HCT116 (cell line): ENCODE data around the gene DTYMK. TPM values are rescaled to one million over a fixed set of nuclear protein-coding genes. Genes with fewer than 3 reads are reported as not detected.

Experiments
- ATAC-seq: fragments of 200-7000 bp; cut with Tn5 transposase; 2 replicates; pipeline ENCODE4 v1.9.1; 2020; ENCODE audit warnings: mild to moderate bottlenecking, moderate library complexity
- BruUV-seq: library from RNA; stranded (reverse); fragments of 400-500 nt; replicated peaks from 2 replicates; lab custom pipeline; 2021; lab: Mats Ljungman, UMichigan
- CTCF ChIA-PET: fragments of 300-600 bp; sonication (Branson Sonifier 250); formaldehyde crosslinking; loops from one replicate; lab custom pipeline; 2021; ENCODE audit warnings: antibody characterized with exemption; lab: Charles Lee
- POLR2A ChIA-PET: fragments of 300-600, 350-600 bp; sonication (Branson Sonifier 250); formaldehyde crosslinking; loops from one replicate; lab custom pipeline; 2021; ENCODE audit warnings: antibody characterized with exemption; lab: Charles Lee
- RAD21 ChIA-PET, 2 experiments: fragments of 300-600 bp; sonication (Branson Sonifier 250); formaldehyde crosslinking; loops; one replicate each; lab custom pipeline; 2023; ENCODE audit warnings: low total read pairs in 2 of 2; ENCODE audit not compliant: uncharacterized antibody in 2 of 2, unreplicated experiment in 2 of 2, low non-redundant PET in 1 of 2; lab: Charles Lee
- DNase-seq: peaks from one replicate; pipeline ENCODE4 v3.0.0-alpha.2; 2010; ENCODE audit warnings: low read depth, low spot score
- H2AFZ ChIP-seq: fragments of 200-600 bp; shearing (Covaris generic), sonication (generic); 2 replicates; pipeline ENCODE4 v1.6.1; 2017; ENCODE audit warnings: low read depth, mixed run types, mixed read lengths, antibody characterized with exemption, low read length; ENCODE audit not compliant: poor library complexity, severe bottlenecking
- H3K27ac ChIP-seq: 2 replicates; pipeline ENCODE4 v1.5.1; 2012; ENCODE audit warnings: low read depth, low read length
- H3K27me3 ChIP-seq: fragments of 200-600 bp; sonication (generic); 2 replicates; pipeline ENCODE4 v1.6.1; 2016; ENCODE audit warnings: mixed run types, low read length, mixed read lengths; ENCODE audit not compliant: insufficient read depth
- H3K36me3 ChIP-seq, 2 experiments: fragments of 200-500 bp in 1 of 2; fragments of 200-600 bp in 1 of 2; sonication (Bioruptor generic) in 1 of 2; sonication (generic) in 1 of 2; 2 replicates each; pipeline versions ENCODE4 v1.5.1 to v1.6.1; 2014 to 2016; ENCODE audit warnings: low read length in 2 of 2, inconsistent platforms in 1 of 2, mixed read lengths in 1 of 2, mixed run types in 1 of 2; ENCODE audit not compliant: insufficient read depth in 2 of 2, control insufficient read depth in 1 of 2
- H3K4me1 ChIP-seq, 2 experiments: fragments of 200-600 bp in 1 of 2; sonication (generic) in 1 of 2; 2 replicates each; pipeline versions ENCODE4 v1.5.1 to v1.6.1; 2012 to 2017; ENCODE audit warnings: low read length in 2 of 2, inconsistent platforms in 1 of 2, mild to moderate bottlenecking in 1 of 2, mixed read lengths in 1 of 2, mixed run types in 1 of 2, moderate library complexity in 1 of 2; ENCODE audit not compliant: insufficient read depth in 2 of 2, control insufficient read depth in 1 of 2
- H3K4me2 ChIP-seq: fragments of 200-600 bp; sonication (generic); 2 replicates; pipeline ENCODE4 v1.6.1; 2017; ENCODE audit warnings: mixed run types, low read length, mixed read lengths
- H3K4me3 ChIP-seq, 2 experiments: fragments of 200-600 bp in 1 of 2; sonication (generic) in 1 of 2; replicated peaks in 1 of 2; 2 replicates each; pipeline ENCODE4 v1.5.1; 2011 to 2016; ENCODE audit warnings: low read length in 2 of 2, control low read depth in 1 of 2, low read depth in 1 of 2, mild to moderate bottlenecking in 1 of 2, mixed read lengths in 1 of 2, mixed run types in 1 of 2
- H3K79me2 ChIP-seq: fragments of 200-600 bp; sonication (generic); 2 replicates; pipeline ENCODE4 v1.6.1; 2017; ENCODE audit warnings: mild to moderate bottlenecking, mixed run types, low read length, moderate library complexity, mixed read lengths; ENCODE audit not compliant: insufficient read depth
- H3K9ac ChIP-seq: fragments of 200-600 bp; sonication (generic); 2 replicates; pipeline ENCODE4 v1.6.1; 2016; ENCODE audit warnings: low read length, mixed read lengths
- H3K9me2 ChIP-seq: fragments of 200-600 bp; sonication (generic), shearing (Covaris generic); 2 replicates; pipeline ENCODE4 v1.6.1; 2017; ENCODE audit warnings: mixed run types, mild to moderate bottlenecking, moderate library complexity; ENCODE audit not compliant: insufficient read depth
- H3K9me3 ChIP-seq, 2 experiments: fragments of 200-500 bp in 1 of 2; fragments of 200-600 bp in 1 of 2; sonication (Bioruptor generic) in 1 of 2; sonication (generic) in 1 of 2; 2 replicates each; pipeline ENCODE4 v1.6.1; 2014 to 2017; ENCODE audit warnings: low read length in 2 of 2, mixed read lengths in 2 of 2, inconsistent platforms in 1 of 2, low read depth in 1 of 2, mild to moderate bottlenecking in 1 of 2, mixed run types in 1 of 2, moderate library complexity in 1 of 2; ENCODE audit not compliant: control insufficient read depth in 1 of 2, insufficient read depth in 1 of 2
- H4K20me1 ChIP-seq: fragments of 200-600 bp; sonication (generic), shearing (Covaris generic); 2 replicates; pipeline ENCODE4 v1.6.1; 2017; ENCODE audit warnings: mixed run types, mild to moderate bottlenecking, moderate library complexity; ENCODE audit not compliant: insufficient read depth
- CEBPB ChIP-seq: IDR thresholded peaks from 2 replicates; pipeline ENCODE4 v1.6.1; 2012; ENCODE audit warnings: low read depth
- CTCF ChIP-seq, 3 experiments: fragments of 200-600 bp in 1 of 3; sonication (generic) in 1 of 3; IDR thresholded peaks in 2 of 3; conservative IDR thresholded peaks in 1 of 3; 2 replicates each; pipeline ENCODE4 v1.5.1; 2012 to 2017; ENCODE audit warnings: low read depth in 2 of 3, low read length in 2 of 3, antibody characterized with exemption in 1 of 3, borderline replicate concordance in 1 of 3, control low read depth in 1 of 3, mild to moderate bottlenecking in 1 of 3, mixed read lengths in 1 of 3, mixed run types in 1 of 3, moderate library complexity in 1 of 3; ENCODE audit not compliant: insufficient read depth in 1 of 3
- EGR1 ChIP-seq: IDR thresholded peaks from 2 replicates; pipeline ENCODE4 v1.6.1; 2012; ENCODE audit warnings: low read depth
- EZH2phosphoT487 ChIP-seq: fragments of 200-600 bp; IDR thresholded peaks from 2 replicates; pipeline ENCODE4 v1.6.1; 2018; ENCODE audit warnings: antibody characterized with exemption, borderline replicate concordance
- FOSL1 ChIP-seq: IDR thresholded peaks from 2 replicates; pipeline ENCODE4 v1.6.1; 2012; ENCODE audit warnings: low read depth
- MAX ChIP-seq: IDR thresholded peaks from 2 replicates; pipeline ENCODE4 v1.6.1; 2012
- POLR2AphosphoS5 ChIP-seq: IDR thresholded peaks from 2 replicates; pipeline ENCODE4 v1.6.1; 2011; ENCODE audit warnings: mild to moderate bottlenecking, low read depth, low read length, moderate library complexity
- SP1 ChIP-seq: IDR thresholded peaks from 2 replicates; pipeline ENCODE4 v1.6.1; 2012; ENCODE audit warnings: low read depth
- SRF ChIP-seq: IDR thresholded peaks from 2 replicates; pipeline ENCODE4 v1.6.1; 2012; ENCODE audit warnings: low read depth
- YY1 ChIP-seq: IDR thresholded peaks from 2 replicates; pipeline ENCODE4 v1.6.1; 2011; ENCODE audit warnings: low read length, low read depth, moderate library complexity, mild to moderate bottlenecking; ENCODE audit not compliant: insufficient replicate concordance; ENCODE audit errors: extremely low read depth
- ZFX ChIP-seq: fragments of 450-650 bp; IDR thresholded peaks from 2 replicates; pipeline ENCODE4 v1.6.1; 2017
- ZNF274 ChIP-seq: fragments of 200-500 bp; sonication (Bioruptor generic); IDR thresholded peaks from 2 replicates; pipeline ENCODE4 v1.6.1; 2014; ENCODE audit warnings: mild to moderate bottlenecking, low read depth, low read length, inconsistent platforms
- intact Hi-C: fragments of 100-400 bp; cut with micrococcal nuclease; formaldehyde crosslinking; loops from 2 replicates; pipeline ENCODE4 v1.10.0; 2022
- total RNA-seq: library from RNA; stranded (reverse); gene quantifications from one replicate; pipeline ENCODE4 v1.2.1, GENCODE V29; 2021; ENCODE audit not compliant: unreplicated experiment

DTYMK gene
- total RNA-seq, 1 experiment from 2014 or later, result 83.3 TPM

GRCh38 chr2:241655516-241656189 is 31.0 kb downstream of the DTYMK start (continued):
- no peak for TF ChIP-seq CTCF (IDR thresholded peaks at IDR 0.05 in 2 of 3, conservative IDR thresholded peaks at IDR 0.05 in 1 of 3; ENCODE audit: borderline replicate concordance in 1 of 3, insufficient read depth in 1 of 3, low read depth in 2 of 3, low read length in 2 of 3)
- TF ChIP-seq YY1, result no peak
- TF ChIP-seq CEBPB, result no peak

GRCh38 chr2:241654551-241654950 is 32.1 kb downstream of the DTYMK start:
- H3K4me2 ChIP-seq, result no peak overlapping the region
- POLR2A ChIA-PET, result no interaction called here
- TF ChIP-seq MAX (no peak), POLR2AphosphoS5 (no peak), ZNF274 (no peak), SP1 (no peak), FOSL1 (no peak), EZH2phosphoT487 (no peak), EGR1 (no peak), YY1 (no peak), SRF (no peak), ZFX (no peak), CTCF (IDR thresholded peaks at IDR 0.05 in 2 of 3, conservative IDR thresholded peaks at IDR 0.05 in 1 of 3; ENCODE audit: borderline replicate concordance in 1 of 3, insufficient read depth in 1 of 3, low read depth in 2 of 3, low read length in 2 of 3) (no peak)
- TF ChIP-seq, all 23 proteins: peak for 0
- Histone ChIP-seq H3K4me1 (no peaks in the 10 kb centered on the region), H3K9me3 (no peaks in the 10 kb centered on the region), H3K36me3 (peaks cover 21% of the 10 kb centered on the region in 2 experiments; a peak in 3 of 4 replicates), H3K9me2 (no peaks in the 10 kb centered on the region), H4K20me1 (no peaks in the 10 kb centered on the region), H2AFZ (no peak overlapping the region), H3K4me3 (no peak overlapping the region), H3K9ac (no peak overlapping the region), H3K79me2 (peaks cover 34% of the 10 kb centered on the region), H3K27ac (no peak overlapping the region), H3K27me3 (no peaks in the 10 kb centered on the region)
- no peak for DNase-seq
- RAD21 ChIA-PET, result no interaction called here
- intact Hi-C loops, result no loop called here
- ATAC-seq, result no peak
- CTCF ChIA-PET, result no interaction called here
- BruUV-seq, result no TSS peak
